ENCODE measurements around the gene CTDSPL2.

DNA sequence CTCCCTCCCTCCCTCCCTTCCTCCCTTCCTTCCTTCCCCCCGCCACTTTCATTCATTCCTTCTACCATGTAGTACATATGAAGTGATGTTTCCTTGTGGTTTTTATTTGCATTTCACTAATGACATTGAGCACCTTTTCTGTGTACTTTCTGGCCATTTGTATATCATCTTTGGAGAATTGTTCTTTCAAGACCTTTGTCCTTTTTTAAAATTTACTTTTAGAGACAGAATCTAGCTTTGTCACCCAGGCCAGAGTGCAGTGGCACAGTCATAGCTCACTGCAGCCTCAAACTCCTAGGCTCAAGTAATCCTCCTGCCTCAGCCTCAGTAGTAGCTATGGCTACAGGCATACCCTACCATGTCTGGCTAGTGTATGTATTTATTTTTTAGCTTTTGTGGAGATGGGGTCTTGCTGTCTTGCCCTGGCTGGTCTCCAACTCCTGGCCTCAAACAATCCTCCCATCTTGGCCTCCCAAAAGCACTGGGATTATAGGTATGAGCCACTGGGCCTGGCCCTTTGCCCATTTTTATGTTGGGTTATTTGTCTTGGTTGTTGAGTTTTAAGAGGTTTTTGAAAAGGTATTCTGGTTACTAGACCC is 42.0 kb upstream of the CTDSPL2 start:
- TF ChIP-seq CTCF (IDR thresholded peaks at IDR 0.05) = no peak
- TF ChIP-seq EP300 (IDR thresholded peaks at IDR 0.05; ENCODE audit: low read depth) = no peak
- no peak for TF ChIP-seq POLR2AphosphoS5 (IDR thresholded peaks at IDR 0.05)
- TF ChIP-seq POLR2A (IDR thresholded peaks at IDR 0.05) = no peak

Data from transverse colon (tissue), 4 donors.